Trophoblast cell (in vitro differentiated cells and primary cell): ENCODE results near the gene MRO.
A peak's percentile ranks its signal among the peaks of the same experiment; 100 is the strongest.

Source experiments
- DNase-seq, 2 donors: peaks; one replicate each; pipeline ENCODE4 v3.0.0-alpha.2; 2016
- H2AFZ ChIP-seq: 2 replicates; pipeline ENCODE4 v1.6.1; 2013; ENCODE audit warnings: low read length, moderate library complexity, mild to moderate bottlenecking; ENCODE audit not compliant: insufficient read depth, poor library complexity
- H2AK5ac ChIP-seq: 2 replicates; pipeline ENCODE4 v1.6.1; 2013; ENCODE audit warnings: mild to moderate bottlenecking, low read length
- H2BK120ac ChIP-seq: 2 replicates; pipeline ENCODE4 v1.6.1; 2013; ENCODE audit warnings: low read length, mild to moderate bottlenecking, moderate library complexity; ENCODE audit not compliant: insufficient read depth, poor library complexity
- H2BK12ac ChIP-seq: 2 replicates; pipeline ENCODE4 v1.6.1; 2013; ENCODE audit warnings: mild to moderate bottlenecking, low read length, moderate library complexity
- H2BK5ac ChIP-seq: 2 replicates; pipeline ENCODE4 v1.6.1; 2013; ENCODE audit warnings: low read length, low read depth, moderate library complexity, mild to moderate bottlenecking; ENCODE audit not compliant: poor library complexity
- H3K14ac ChIP-seq: 2 replicates; pipeline ENCODE4 v1.6.1; 2013; ENCODE audit warnings: mild to moderate bottlenecking, low read length
- H3K18ac ChIP-seq: 2 replicates; pipeline ENCODE4 v1.6.1; 2013; ENCODE audit warnings: mild to moderate bottlenecking, low read length
- H3K23ac ChIP-seq: 2 replicates; pipeline ENCODE4 v1.6.1; 2013; ENCODE audit warnings: low read length
- H3K27ac ChIP-seq: 2 replicates; pipeline ENCODE4 v1.5.1; 2013; ENCODE audit warnings: low read depth, mild to moderate bottlenecking, inconsistent platforms, low read length, moderate library complexity
- H3K27me3 ChIP-seq: 2 replicates; pipeline ENCODE4 v1.6.1; 2013; ENCODE audit warnings: inconsistent platforms, mild to moderate bottlenecking, low read length, moderate library complexity; ENCODE audit not compliant: insufficient read depth
- H3K36me3 ChIP-seq, 2 experiments: 1 replicate in 1 of 2; 2 replicates in 1 of 2; pipeline ENCODE4 v1.6.1; 2013; ENCODE audit warnings: low read length in 2 of 2, mild to moderate bottlenecking in 2 of 2, moderate library complexity in 1 of 2; ENCODE audit not compliant: insufficient read depth in 2 of 2, control insufficient read depth in 1 of 2
- H3K4ac ChIP-seq: 2 replicates; pipeline ENCODE4 v1.6.1; 2013; ENCODE audit warnings: low read depth, mild to moderate bottlenecking, low read length, moderate library complexity
- H3K4me1 ChIP-seq, 2 experiments: 1 replicate in 1 of 2; 2 replicates in 1 of 2; pipeline ENCODE4 v1.6.1; 2013; ENCODE audit warnings: low read length in 2 of 2, mild to moderate bottlenecking in 2 of 2, moderate library complexity in 1 of 2; ENCODE audit not compliant: insufficient read depth in 2 of 2, control insufficient read depth in 1 of 2
- H3K4me2 ChIP-seq: 2 replicates; pipeline ENCODE4 v1.6.1; 2013; ENCODE audit warnings: inconsistent platforms, mild to moderate bottlenecking, low read length, moderate library complexity
- H3K4me3 ChIP-seq: 2 replicates; pipeline ENCODE4 v1.5.1; 2013; ENCODE audit warnings: mild to moderate bottlenecking, low read depth, low read length, inconsistent platforms
- H3K79me1 ChIP-seq: one replicate; pipeline ENCODE4 v1.6.1; 2013; ENCODE audit warnings: low read length
- H3K79me2 ChIP-seq: 2 replicates; pipeline ENCODE4 v1.6.1; 2013; ENCODE audit warnings: low read length, mild to moderate bottlenecking; ENCODE audit not compliant: control insufficient read depth, insufficient read depth, poor library complexity
- H3K9ac ChIP-seq: 2 replicates; pipeline ENCODE4 v1.6.1; 2013; ENCODE audit warnings: mild to moderate bottlenecking, low read length
- H3K9me3 ChIP-seq: 2 replicates; pipeline ENCODE4 v1.6.1; 2013; ENCODE audit warnings: low read depth, mild to moderate bottlenecking, control low read depth, inconsistent platforms, low read length; ENCODE audit not compliant: insufficient read depth
- H4K12ac ChIP-seq: 2 replicates; pipeline ENCODE4 v1.6.1; 2013; ENCODE audit warnings: low read depth, mild to moderate bottlenecking, low read length, moderate library complexity
- H4K8ac ChIP-seq: 2 replicates; pipeline ENCODE4 v1.6.1; 2013; ENCODE audit warnings: low read depth, mild to moderate bottlenecking, low read length, moderate library complexity
- H4K91ac ChIP-seq: one replicate; pipeline ENCODE4 v1.6.1; 2013; ENCODE audit warnings: low read depth, mild to moderate bottlenecking, low read length, moderate library complexity
- WGBS: extraction: QIAGEN DNeasy Blood & Tissue Kit; methylation state at CpG from one replicate; pipeline ENCODE4 v1.1.7; 2013; ENCODE audit warnings: missing lambda C conversion rate; ENCODE audit not compliant: insufficient read length, insufficient coverage; ENCODE audit errors: extremely low coverage; 5-methylcytosine and 5-hydroxymethylcytosine counted together

MRO gene

DNA sequence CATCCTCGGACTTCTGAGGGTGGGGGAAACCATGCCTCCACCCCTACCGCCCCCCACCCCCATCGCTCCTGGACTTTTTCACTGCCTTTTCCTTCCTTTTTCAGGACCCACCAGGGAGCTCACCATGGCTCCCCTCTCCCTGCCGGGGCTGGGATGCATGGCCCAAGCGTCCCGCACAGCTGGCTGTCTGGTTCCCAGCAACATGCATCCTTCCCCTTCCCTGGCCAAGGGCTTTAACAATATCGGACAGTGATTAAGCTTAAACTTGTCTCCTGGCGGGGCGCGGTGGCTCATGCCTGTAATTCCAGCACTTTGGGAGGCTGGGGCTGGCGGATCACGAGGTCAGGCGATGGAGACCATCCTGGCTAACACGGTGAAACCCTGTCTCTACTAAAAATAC lies 44.1 kb downstream of the MRO start:
- Histone ChIP-seq H3K14ac (no peak overlapping the region), H3K79me1 (no peaks in the 10 kb centered on the region), H2AK5ac (no peak overlapping the region), H3K18ac (no peak overlapping the region), H3K9ac (no peak overlapping the region), H3K9me3 (no peaks in the 10 kb centered on the region), H4K91ac (no peak overlapping the region), H3K4ac (no peak overlapping the region), H2AFZ (no peak overlapping the region), H3K23ac (no peak overlapping the region), H3K27ac (no peak overlapping the region), H3K27me3 (no peaks in the 10 kb centered on the region), H4K8ac (no peak overlapping the region), H4K12ac (no peak overlapping the region), H3K4me3 (no peak overlapping the region), H3K79me2 (no peaks in the 10 kb centered on the region), H3K4me2 (no peak overlapping the region), H2BK5ac (no peak overlapping the region), H2BK120ac (no peak overlapping the region), H3K4me1 (peaks cover 0 to 2% of the 10 kb centered on the region in 2 experiments), H2BK12ac (no peak overlapping the region), H3K36me3 (no peaks in the 10 kb centered on the region)
- DNase-seq: peak in 1 of 2 donors; percentile 25
- WGBS: no CpG with 5 or more reads among the region's 14 CpGs

DNA sequence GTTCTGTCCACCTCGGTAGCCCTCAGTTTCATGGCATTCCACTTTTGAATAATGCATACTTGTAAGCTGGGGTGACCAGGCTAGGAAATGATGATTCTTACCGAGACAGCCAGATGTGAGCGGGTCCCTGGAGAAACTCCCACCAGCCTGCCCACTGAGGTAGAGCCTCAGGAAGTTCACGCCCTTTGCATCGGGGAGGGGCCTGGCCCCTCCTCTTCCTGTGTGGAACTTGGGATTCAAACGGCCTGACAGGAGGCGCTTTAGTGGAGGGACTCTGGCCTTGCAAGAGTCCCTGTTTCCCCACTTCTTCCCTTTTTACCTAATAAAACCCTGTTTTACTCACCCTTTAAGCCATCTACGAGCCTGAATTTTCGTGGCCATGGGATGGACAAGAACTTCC lies 44.6 kb downstream of the MRO start:
- Histone ChIP-seq H2BK120ac (no peak overlapping the region), H2AK5ac (no peak overlapping the region), H3K14ac (no peak overlapping the region), H4K91ac (no peak overlapping the region), H3K4me3 (no peak overlapping the region), H3K27me3 (no peaks in the 10 kb centered on the region), H4K12ac (no peak overlapping the region), H2BK12ac (no peak overlapping the region), H4K8ac (no peak overlapping the region), H3K9me3 (no peaks in the 10 kb centered on the region), H3K79me1 (no peaks in the 10 kb centered on the region), H3K9ac (no peak overlapping the region), H3K4me2 (no peak overlapping the region), H3K4ac (no peak overlapping the region), H2AFZ (no peak overlapping the region), H3K4me1 (peaks cover 0 to 2% of the 10 kb centered on the region in 2 experiments), H3K23ac (no peak overlapping the region), H2BK5ac (no peak overlapping the region), H3K18ac (no peak overlapping the region), H3K36me3 (no peaks in the 10 kb centered on the region), H3K79me2 (no peaks in the 10 kb centered on the region), H3K27ac (no peak overlapping the region)
- WGBS: no CpG with 5 or more reads among the region's 9 CpGs
- peak in 1 of 2 donors; percentile 16 for DNase-seq

DNA sequence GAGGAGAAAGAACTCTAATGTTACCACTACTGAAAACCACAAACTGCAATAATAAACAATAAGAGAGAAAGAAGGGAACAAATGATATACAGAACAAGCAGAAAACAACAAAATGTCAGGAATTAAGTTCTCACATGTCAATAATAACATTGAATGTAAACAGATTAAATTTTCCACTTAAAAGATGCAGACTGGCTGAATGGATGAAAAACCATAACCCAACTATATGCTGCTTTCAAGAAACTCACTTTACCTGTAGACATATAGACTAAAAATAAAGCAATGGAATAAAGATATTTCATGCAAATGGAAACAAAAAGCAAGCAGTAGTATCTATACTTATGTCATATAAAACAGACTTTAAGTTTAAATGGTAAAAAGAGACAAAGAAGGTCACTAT lies 50.4 kb downstream of the MRO start:
- Histone ChIP-seq H2BK120ac (no peak overlapping the region), H4K91ac (no peak overlapping the region), H3K23ac (no peak overlapping the region), H3K27ac (no peak overlapping the region), H3K14ac (no peak overlapping the region), H3K79me1 (no peaks in the 10 kb centered on the region), H3K18ac (no peak overlapping the region), H4K8ac (no peak overlapping the region), H2AK5ac (no peak overlapping the region), H3K4me3 (no peak overlapping the region), H3K9ac (no peak overlapping the region), H3K4me2 (no peak overlapping the region), H3K9me3 (peaks cover 8% of the 10 kb centered on the region), H3K36me3 (no peaks in the 10 kb centered on the region), H3K4me1 (no peaks in the 10 kb centered on the region), H2AFZ (no peak overlapping the region), H3K27me3 (no peaks in the 10 kb centered on the region), H2BK12ac (no peak overlapping the region), H4K12ac (no peak overlapping the region), H2BK5ac (no peak overlapping the region), H3K79me2 (no peaks in the 10 kb centered on the region), H3K4ac (no peak overlapping the region)
- no peak for DNase-seq

DNA sequence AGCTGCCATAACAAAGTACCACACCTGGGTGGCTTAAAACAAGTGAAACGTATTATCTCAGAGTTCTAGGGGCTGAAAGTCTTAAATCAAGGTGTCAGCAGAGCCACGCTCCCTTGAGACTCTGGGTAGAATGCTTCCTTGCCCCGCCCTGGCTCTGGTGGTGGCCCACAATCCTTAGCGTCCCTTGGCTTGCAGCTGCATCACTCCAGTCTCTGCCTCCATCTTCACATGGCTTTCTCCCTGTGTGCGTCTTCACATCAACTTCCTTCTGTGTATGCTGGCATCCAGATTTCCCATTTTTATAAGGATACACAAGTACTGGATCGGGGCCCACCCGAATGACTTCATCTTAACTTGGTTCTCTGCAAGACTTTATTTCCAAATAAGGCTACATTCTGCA lies 62.5 kb downstream of the MRO start:
- H2BK5ac ChIP-seq: no peak overlapping the region

More for the DNA sequence above, 62.5 kb downstream of the MRO start:
- Histone ChIP-seq H4K12ac (no peak overlapping the region), H3K36me3 (no peaks in the 10 kb centered on the region), H2AFZ (no peak overlapping the region), H3K27me3 (no peaks in the 10 kb centered on the region), H2BK120ac (no peak overlapping the region), H2AK5ac (no peak overlapping the region), H3K27ac (no peak overlapping the region), H3K23ac (no peak overlapping the region), H4K8ac (no peak overlapping the region), H3K79me1 (no peaks in the 10 kb centered on the region), H3K4me3 (no peak overlapping the region), H3K4ac (no peak overlapping the region), H3K9me3 (peaks cover 4% of the 10 kb centered on the region), H2BK12ac (no peak overlapping the region), H4K91ac (no peak overlapping the region), H3K14ac (no peak overlapping the region), H3K79me2 (no peaks in the 10 kb centered on the region), H3K9ac (no peak overlapping the region), H3K4me2 (no peak overlapping the region), H3K4me1 (no peaks in the 10 kb centered on the region), H3K18ac (no peak overlapping the region)
- no peak for DNase-seq
- WGBS: no CpG with 5 or more reads among the region's 7 CpGs
